ENCODE measurements around the gene CTDSP1. TPM values are rescaled to one million over a fixed set of nuclear protein-coding genes. Genes with fewer than 3 reads are reported as not detected.

CTDSP1 gene
- total and polyA plus RNA-seq, 8 donors: 43.3 to 188 (median 108) TPM

DNA sequence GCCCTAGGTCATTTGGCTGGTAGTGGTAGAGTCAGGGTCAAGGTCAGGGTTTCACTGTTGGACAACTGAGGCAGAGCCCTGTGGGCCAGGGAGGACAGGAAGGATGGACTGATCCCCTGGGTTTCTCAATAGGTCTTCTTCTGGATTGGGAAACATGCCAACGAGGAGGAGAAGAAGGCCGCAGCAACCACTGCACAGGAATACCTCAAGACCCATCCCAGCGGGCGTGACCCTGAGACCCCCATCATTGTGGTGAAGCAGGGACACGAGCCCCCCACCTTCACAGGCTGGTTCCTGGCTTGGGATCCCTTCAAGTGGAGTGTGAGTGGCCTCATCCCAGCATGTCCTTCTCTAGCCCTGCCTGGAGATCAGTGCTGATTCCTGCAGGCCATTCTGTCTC is 37.3 kb downstream of the CTDSP1 start:
- Histone ChIP-seq H3K36me3 (no peaks in the 10 kb centered on the region), H3K4me1 (peaks cover 13 to 19% (median 15%) of the 10 kb centered on the region in 4 donors), H3K4me3 (no peak overlapping the region), H3K27me3 (no peaks in the 10 kb centered on the region), H3K27ac (no peak overlapping the region), H3K9me3 (no peaks in the 10 kb centered on the region)
- DNase-seq: no peak
- no peak for TF ChIP-seq POLR2AphosphoS5 (IDR thresholded peaks at IDR 0.05)
- no peak for TF ChIP-seq EP300 (IDR thresholded peaks at IDR 0.05)
- TF ChIP-seq POLR2A (IDR thresholded peaks at IDR 0.05): no peak
- TF ChIP-seq, protein P1, sequence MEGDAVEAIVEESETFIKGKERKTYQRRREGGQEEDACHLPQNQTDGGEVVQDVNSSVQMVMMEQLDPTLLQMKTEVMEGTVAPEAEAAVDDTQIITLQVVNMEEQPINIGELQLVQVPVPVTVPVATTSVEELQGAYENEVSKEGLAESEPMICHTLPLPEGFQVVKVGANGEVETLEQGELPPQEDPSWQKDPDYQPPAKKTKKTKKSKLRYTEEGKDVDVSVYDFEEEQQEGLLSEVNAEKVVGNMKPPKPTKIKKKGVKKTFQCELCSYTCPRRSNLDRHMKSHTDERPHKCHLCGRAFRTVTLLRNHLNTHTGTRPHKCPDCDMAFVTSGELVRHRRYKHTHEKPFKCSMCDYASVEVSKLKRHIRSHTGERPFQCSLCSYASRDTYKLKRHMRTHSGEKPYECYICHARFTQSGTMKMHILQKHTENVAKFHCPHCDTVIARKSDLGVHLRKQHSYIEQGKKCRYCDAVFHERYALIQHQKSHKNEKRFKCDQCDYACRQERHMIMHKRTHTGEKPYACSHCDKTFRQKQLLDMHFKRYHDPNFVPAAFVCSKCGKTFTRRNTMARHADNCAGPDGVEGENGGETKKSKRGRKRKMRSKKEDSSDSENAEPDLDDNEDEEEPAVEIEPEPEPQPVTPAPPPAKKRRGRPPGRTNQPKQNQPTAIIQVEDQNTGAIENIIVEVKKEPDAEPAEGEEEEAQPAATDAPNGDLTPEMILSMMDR (IDR thresholded peaks at IDR 0.05): no peak
- WGBS, 5 donors: 86 to 94% (median 88%) methylated on average over 4 to 5 of the region's 5 CpGs
- intact Hi-C loops (cut with DNase I; ENCODE audit: low total_unique reads): no loop called here

DNA sequence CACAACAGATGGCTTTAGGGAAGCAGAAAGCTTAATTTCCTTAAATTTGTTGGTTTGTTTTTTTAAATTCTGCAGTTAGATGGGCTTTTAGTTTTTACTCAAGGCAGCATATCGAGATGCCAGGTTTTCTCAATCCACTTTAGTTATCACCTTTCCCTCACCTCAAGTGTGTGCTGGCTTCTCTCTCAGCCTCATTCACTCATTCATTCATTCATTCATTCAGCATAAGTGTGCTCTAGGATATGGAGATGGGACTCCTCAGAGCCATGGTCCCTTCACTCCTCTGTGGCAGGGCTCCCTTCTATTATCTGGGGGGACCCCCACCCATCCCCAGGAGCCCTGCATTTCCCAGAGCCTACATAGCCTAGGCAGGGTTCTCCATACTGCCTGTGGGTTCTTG is 38.3 kb downstream of the CTDSP1 start:
- no peaks in the 10 kb centered on the region for H3K27me3 ChIP-seq
- H3K4me3 ChIP-seq: no peak overlapping the region
- TF ChIP-seq POLR2AphosphoS5 (IDR thresholded peaks at IDR 0.05) (no peak), POLR2A (IDR thresholded peaks at IDR 0.05) (no peak), EP300 (IDR thresholded peaks at IDR 0.05) (no peak)
- TF ChIP-seq, protein P1 (IDR thresholded peaks at IDR 0.05): no peak
- no peaks in the 10 kb centered on the region for H3K36me3 ChIP-seq
- intact Hi-C loops (cut with DNase I; ENCODE audit: low total_unique reads): no loop called here
- no peak for DNase-seq
- WGBS, 5 donors: 91 to 97% (median 92%) methylated on average over 1 of the region's 1 CpG
- peaks cover 13 to 19% (median 15%) of the 10 kb centered on the region in 4 donors for H3K4me1 ChIP-seq
- peak overlapping the region in 4 of 5 donors; percentile 14 to 60 (median 29) for H3K27ac ChIP-seq
- H3K9me3 ChIP-seq: no peaks in the 10 kb centered on the region

GRCh38 chr2:218438596-218438995 is 38.9 kb downstream of the CTDSP1 start:
- WGBS, 5 donors: 12 to 41% (median 23%) methylated on average over 4 of the region's 4 CpGs
- no peaks in the 10 kb centered on the region for H3K36me3 ChIP-seq
- peak; percentile 49 to 53 for DNase-seq

DNA sequence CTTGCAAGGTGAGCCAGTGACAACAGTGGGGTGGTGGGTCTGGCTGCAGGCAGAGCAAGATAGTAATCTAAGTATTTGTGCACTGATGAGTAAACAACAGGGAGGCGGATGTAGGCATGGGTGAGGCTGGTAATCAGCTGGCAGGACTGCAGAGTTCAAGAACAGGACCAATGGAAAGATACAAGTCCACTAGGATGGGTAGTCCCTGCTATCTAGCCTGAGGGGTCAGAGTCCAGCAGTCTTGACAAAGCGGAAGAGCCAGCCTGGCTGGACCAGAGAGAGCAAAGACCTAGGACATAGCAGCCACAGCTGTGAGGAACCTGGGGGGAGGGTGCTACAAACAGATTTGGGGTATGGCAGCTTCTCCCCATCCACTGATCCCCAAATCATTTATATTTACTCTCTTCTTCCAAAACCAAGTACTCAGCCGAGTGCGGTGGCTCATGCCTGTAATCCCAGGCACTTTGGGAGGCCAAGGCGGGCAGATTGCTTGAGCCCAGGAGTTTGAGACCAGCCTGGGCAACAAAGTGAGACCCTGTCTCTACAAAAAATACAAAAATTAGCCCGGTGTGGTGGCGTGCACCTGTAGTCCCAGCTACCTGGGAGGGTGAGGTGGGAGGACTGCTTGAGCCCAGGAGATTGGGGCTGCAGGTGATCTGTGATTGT is 45.2 kb downstream of the CTDSP1 start:
- no peak overlapping the region for H3K27ac ChIP-seq
- no peaks in the 10 kb centered on the region for H3K27me3 ChIP-seq
- peaks cover 3 to 34% (median 32%) of the 10 kb centered on the region in 4 donors for H3K36me3 ChIP-seq
- H3K4me3 ChIP-seq: no peak overlapping the region
- no peaks in the 10 kb centered on the region for H3K9me3 ChIP-seq
- WGBS, 5 donors: 82 to 96% (median 87%) methylated on average over 7 of the region's 7 CpGs
- intact Hi-C loops (cut with DNase I; ENCODE audit: low total_unique reads): no loop called here
- H3K4me1 ChIP-seq: peaks cover 0 to 16% (median 6%) of the 10 kb centered on the region in 4 donors
- peak in 1 of 2 donors; percentile 30 for DNase-seq
- no peak for TF ChIP-seq EP300 (IDR thresholded peaks at IDR 0.05)
- TF ChIP-seq, protein P1 (IDR thresholded peaks at IDR 0.05): no peak

More at GRCh38 chr2:218438596-218438995, 38.9 kb downstream of the CTDSP1 start:
- no peak for TF ChIP-seq POLR2A (IDR thresholded peaks at IDR 0.05)
- H3K27me3 ChIP-seq: no peaks in the 10 kb centered on the region
- intact Hi-C loops (cut with DNase I; ENCODE audit: low total_unique reads): no loop called here
- peak overlapping the region in 2 of 5 donors; percentile 14 to 25 for H3K27ac ChIP-seq
- H3K9me3 ChIP-seq: no peaks in the 10 kb centered on the region
- H3K4me3 ChIP-seq: no peak overlapping the region
- peaks cover 13 to 19% (median 15%) of the 10 kb centered on the region in 4 donors for H3K4me1 ChIP-seq

DNA sequence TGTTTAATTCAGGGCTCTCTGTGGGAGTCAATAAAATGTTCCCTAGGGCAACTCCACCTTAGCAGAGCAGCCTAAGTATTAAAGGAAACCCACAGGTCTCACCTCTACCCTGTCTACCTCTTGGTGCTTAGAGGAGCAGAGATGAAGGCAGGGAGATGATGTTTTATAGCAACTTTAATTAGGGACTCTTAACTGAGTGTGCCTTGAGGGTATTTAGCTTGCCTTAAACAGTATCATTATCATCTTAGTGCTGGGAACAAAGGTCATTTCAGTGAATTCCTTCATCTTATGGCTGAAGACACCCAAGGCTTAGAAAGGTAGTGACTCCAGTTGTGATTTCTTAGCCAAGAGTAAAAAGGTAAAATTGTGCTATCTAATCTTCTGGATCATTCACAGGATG is 45.9 kb downstream of the CTDSP1 start:
- TF ChIP-seq POLR2AphosphoS5 (IDR thresholded peaks at IDR 0.05) (no peak), POLR2A (IDR thresholded peaks at IDR 0.05) (no peak), EP300 (IDR thresholded peaks at IDR 0.05) (no peak)
- TF ChIP-seq, protein P1 (IDR thresholded peaks at IDR 0.05): no peak
- Histone ChIP-seq H3K4me1 (peaks cover 0 to 16% (median 6%) of the 10 kb centered on the region in 4 donors), H3K4me3 (no peak overlapping the region), H3K27me3 (no peaks in the 10 kb centered on the region), H3K36me3 (peaks cover 3 to 38% (median 37%) of the 10 kb centered on the region in 4 donors), H3K27ac (no peak overlapping the region), H3K9me3 (no peaks in the 10 kb centered on the region)
- DNase-seq: no peak
- intact Hi-C loops (cut with DNase I; ENCODE audit: low total_unique reads): no loop called here
